GM19372 (cell line): ENCODE measurements around the gene ORC1.

Source experiments
- ATAC-seq: cut with Tn5 transposase; IDR thresholded peaks from one replicate; pipeline ENCODE4 v1.9.1; 2021; ENCODE audit warnings: mild to moderate bottlenecking, low read depth, moderate library complexity; ENCODE audit not compliant: unreplicated experiment

ORC1 gene

DNA sequence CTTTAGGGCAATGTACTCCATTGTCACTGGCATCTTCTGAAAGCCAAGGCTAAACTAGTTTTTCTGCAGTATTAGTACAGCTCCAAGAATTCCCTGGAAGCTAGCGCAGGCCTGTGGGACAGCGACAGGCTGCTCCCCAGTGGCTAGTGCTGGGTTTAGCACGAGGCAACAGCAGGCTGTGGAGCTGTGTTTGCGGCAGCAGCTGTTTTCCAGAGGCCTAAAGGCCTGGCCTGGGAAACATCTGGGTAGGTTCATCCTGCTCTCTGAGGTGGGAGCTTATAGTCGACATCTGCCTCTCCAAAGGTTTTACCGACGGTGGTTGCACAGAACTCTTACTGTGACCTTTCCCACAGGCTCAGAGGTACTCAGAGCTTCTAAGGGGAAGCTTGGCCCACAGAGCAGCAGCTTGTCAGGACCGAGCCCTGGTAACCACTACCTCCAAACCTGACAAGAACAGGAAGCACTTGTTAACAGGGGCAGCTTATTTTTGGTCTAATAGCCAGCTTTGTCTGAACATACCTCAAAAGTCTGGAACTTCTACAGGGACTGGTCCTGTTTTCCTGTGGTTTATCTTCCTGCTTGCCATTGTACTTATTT lies 55.4 kb downstream of the ORC1 start:
- no peak for ATAC-seq

- no peak for ATAC-seq
Measured at GRCh38 chr1:52346653-52347052, 57.6 kb downstream of the ORC1 start.

- no peak for ATAC-seq
Measured at GRCh38 chr1:52345252-52345651, 59.0 kb downstream of the ORC1 start.

DNA sequence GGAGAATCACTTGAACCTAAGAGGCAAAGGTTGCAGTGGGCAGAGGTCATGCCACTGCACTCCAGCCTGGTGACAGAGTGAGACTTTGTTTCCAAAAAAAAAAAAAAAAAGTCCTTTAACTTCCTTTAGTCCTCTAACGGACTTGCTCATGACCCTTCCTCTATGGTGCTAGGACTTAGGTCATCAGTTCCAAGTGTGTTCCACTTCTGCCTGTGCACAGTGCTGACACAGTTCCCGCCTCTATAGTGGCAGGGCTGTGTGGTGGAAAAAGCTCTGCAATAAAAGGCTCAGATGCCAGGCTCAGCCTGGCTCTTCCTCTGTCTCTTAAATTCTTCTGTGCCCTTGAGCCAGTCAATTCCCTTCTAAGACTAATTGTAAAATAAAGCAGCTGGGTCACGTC lies 60.2 kb downstream of the ORC1 start:
- no peak for ATAC-seq

- ATAC-seq, result no peak
Measured at GRCh38 chr1:52341655-52342260, 62.5 kb downstream of the ORC1 start.

DNA sequence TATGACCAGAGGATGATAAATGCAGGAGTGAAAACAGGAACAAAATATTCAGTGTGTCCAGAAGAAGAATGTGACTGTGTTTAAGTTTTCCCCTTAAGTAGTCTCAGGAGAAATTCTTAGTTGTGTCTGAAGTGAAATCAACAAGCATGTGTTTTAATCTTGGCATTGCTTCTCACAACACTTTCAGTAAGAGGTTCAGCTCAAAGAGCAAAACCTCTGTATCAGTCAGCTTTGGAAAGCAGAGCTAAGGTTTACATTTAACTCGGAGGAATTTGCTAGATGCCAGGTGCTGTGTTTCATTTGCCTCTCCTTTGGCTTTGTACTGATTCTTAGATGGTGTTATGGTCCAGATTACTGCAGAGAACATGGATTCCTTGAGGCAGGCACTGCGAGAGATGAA lies 66.8 kb downstream of the ORC1 start:
- ATAC-seq, result no peak

GRCh38 chr1:52334906-52335528 lies 69.2 kb downstream of the ORC1 start:
- ATAC-seq, result no peak

GRCh38 chr1:52332411-52332810 lies 71.8 kb downstream of the ORC1 start:
- no peak for ATAC-seq

DNA sequence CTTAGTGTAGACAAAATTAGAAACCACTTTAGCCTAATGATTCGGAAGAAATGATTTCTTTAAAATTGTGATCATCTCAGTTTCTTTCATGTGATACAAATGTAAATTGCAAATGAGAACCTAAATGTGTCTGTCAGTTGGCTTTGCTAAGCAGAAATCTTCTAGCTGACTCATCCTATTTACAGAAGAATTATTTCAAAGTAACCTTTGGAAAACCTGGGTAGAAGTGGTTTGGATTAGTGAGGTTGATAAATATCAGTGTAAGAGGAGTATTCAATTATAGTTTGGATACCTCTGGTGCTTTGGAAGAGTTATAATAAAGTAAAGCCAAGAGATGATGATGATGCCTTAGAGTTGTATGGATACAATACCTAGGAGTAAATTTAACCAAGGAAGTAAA lies 75.6 kb downstream of the ORC1 start:
- no peak for ATAC-seq

- no peak for ATAC-seq
Measured at GRCh38 chr1:52325786-52326185, 78.4 kb downstream of the ORC1 start.

DNA sequence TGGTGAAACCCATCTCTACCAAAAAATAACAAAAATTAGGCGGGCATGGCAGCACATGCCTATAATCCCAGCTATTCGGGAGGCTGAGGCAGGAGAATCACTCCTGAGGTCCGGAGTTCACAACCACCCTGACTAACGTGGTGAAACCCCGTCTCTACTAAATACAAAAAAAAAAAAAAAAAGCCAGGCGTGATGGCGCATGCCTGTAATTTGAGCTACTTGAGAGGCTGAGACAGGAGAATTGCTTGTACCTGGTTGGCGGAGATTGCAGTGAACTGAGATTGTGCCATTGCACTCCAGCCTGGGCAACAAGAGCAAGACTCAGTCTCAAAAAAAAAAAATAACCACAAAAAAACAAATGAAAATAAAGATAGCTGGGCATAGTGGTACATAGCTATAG lies 80.5 kb downstream of the ORC1 start:
- ATAC-seq, result no peak
